HCT116 (cell line): ENCODE results near the gene CHST4. TPM values are rescaled to one million over a fixed set of nuclear protein-coding genes. Genes with fewer than 3 reads are reported as not detected.

Source experiments
- ATAC-seq: fragments of 200-7000 bp; cut with Tn5 transposase; 2 replicates; pipeline ENCODE4 v1.9.1; 2020; ENCODE audit warnings: mild to moderate bottlenecking, moderate library complexity
- BruUV-seq: library from RNA; stranded (reverse); fragments of 400-500 nt; replicated peaks from 2 replicates; lab custom pipeline; 2021; lab: Mats Ljungman, UMichigan
- CTCF ChIA-PET: fragments of 300-600 bp; sonication (Branson Sonifier 250); formaldehyde crosslinking; loops from one replicate; lab custom pipeline; 2021; ENCODE audit warnings: antibody characterized with exemption; lab: Charles Lee
- POLR2A ChIA-PET: fragments of 300-600, 350-600 bp; sonication (Branson Sonifier 250); formaldehyde crosslinking; loops from one replicate; lab custom pipeline; 2021; ENCODE audit warnings: antibody characterized with exemption; lab: Charles Lee
- RAD21 ChIA-PET, 2 experiments: fragments of 300-600 bp; sonication (Branson Sonifier 250); formaldehyde crosslinking; loops; one replicate each; lab custom pipeline; 2023; ENCODE audit warnings: low total read pairs in 2 of 2; ENCODE audit not compliant: uncharacterized antibody in 2 of 2, unreplicated experiment in 2 of 2, low non-redundant PET in 1 of 2; lab: Charles Lee
- DNase-seq: peaks from one replicate; pipeline ENCODE4 v3.0.0-alpha.2; 2010; ENCODE audit warnings: low read depth, low spot score
- H2AFZ ChIP-seq: fragments of 200-600 bp; shearing (Covaris generic), sonication (generic); 2 replicates; pipeline ENCODE4 v1.6.1; 2017; ENCODE audit warnings: low read depth, mixed run types, mixed read lengths, antibody characterized with exemption, low read length; ENCODE audit not compliant: poor library complexity, severe bottlenecking
- H3K27ac ChIP-seq: 2 replicates; pipeline ENCODE4 v1.5.1; 2012; ENCODE audit warnings: low read depth, low read length
- H3K27me3 ChIP-seq: fragments of 200-600 bp; sonication (generic); 2 replicates; pipeline ENCODE4 v1.6.1; 2016; ENCODE audit warnings: mixed run types, low read length, mixed read lengths; ENCODE audit not compliant: insufficient read depth
- H3K36me3 ChIP-seq, 2 experiments: fragments of 200-500 bp in 1 of 2; fragments of 200-600 bp in 1 of 2; sonication (Bioruptor generic) in 1 of 2; sonication (generic) in 1 of 2; 2 replicates each; pipeline versions ENCODE4 v1.5.1 to v1.6.1; 2014 to 2016; ENCODE audit warnings: low read length in 2 of 2, inconsistent platforms in 1 of 2, mixed read lengths in 1 of 2, mixed run types in 1 of 2; ENCODE audit not compliant: insufficient read depth in 2 of 2, control insufficient read depth in 1 of 2
- H3K4me1 ChIP-seq, 2 experiments: fragments of 200-600 bp in 1 of 2; sonication (generic) in 1 of 2; 2 replicates each; pipeline versions ENCODE4 v1.5.1 to v1.6.1; 2012 to 2017; ENCODE audit warnings: low read length in 2 of 2, inconsistent platforms in 1 of 2, mild to moderate bottlenecking in 1 of 2, mixed read lengths in 1 of 2, mixed run types in 1 of 2, moderate library complexity in 1 of 2; ENCODE audit not compliant: insufficient read depth in 2 of 2, control insufficient read depth in 1 of 2
- H3K4me2 ChIP-seq: fragments of 200-600 bp; sonication (generic); 2 replicates; pipeline ENCODE4 v1.6.1; 2017; ENCODE audit warnings: mixed run types, low read length, mixed read lengths
- H3K4me3 ChIP-seq, 2 experiments: fragments of 200-600 bp in 1 of 2; sonication (generic) in 1 of 2; replicated peaks in 1 of 2; 2 replicates each; pipeline ENCODE4 v1.5.1; 2011 to 2016; ENCODE audit warnings: low read length in 2 of 2, control low read depth in 1 of 2, low read depth in 1 of 2, mild to moderate bottlenecking in 1 of 2, mixed read lengths in 1 of 2, mixed run types in 1 of 2
- H3K79me2 ChIP-seq: fragments of 200-600 bp; sonication (generic); 2 replicates; pipeline ENCODE4 v1.6.1; 2017; ENCODE audit warnings: mild to moderate bottlenecking, mixed run types, low read length, moderate library complexity, mixed read lengths; ENCODE audit not compliant: insufficient read depth
- H3K9ac ChIP-seq: fragments of 200-600 bp; sonication (generic); 2 replicates; pipeline ENCODE4 v1.6.1; 2016; ENCODE audit warnings: low read length, mixed read lengths
- H3K9me2 ChIP-seq: fragments of 200-600 bp; sonication (generic), shearing (Covaris generic); 2 replicates; pipeline ENCODE4 v1.6.1; 2017; ENCODE audit warnings: mixed run types, mild to moderate bottlenecking, moderate library complexity; ENCODE audit not compliant: insufficient read depth
- H3K9me3 ChIP-seq, 2 experiments: fragments of 200-500 bp in 1 of 2; fragments of 200-600 bp in 1 of 2; sonication (Bioruptor generic) in 1 of 2; sonication (generic) in 1 of 2; 2 replicates each; pipeline ENCODE4 v1.6.1; 2014 to 2017; ENCODE audit warnings: low read length in 2 of 2, mixed read lengths in 2 of 2, inconsistent platforms in 1 of 2, low read depth in 1 of 2, mild to moderate bottlenecking in 1 of 2, mixed run types in 1 of 2, moderate library complexity in 1 of 2; ENCODE audit not compliant: control insufficient read depth in 1 of 2, insufficient read depth in 1 of 2
- H4K20me1 ChIP-seq: fragments of 200-600 bp; sonication (generic), shearing (Covaris generic); 2 replicates; pipeline ENCODE4 v1.6.1; 2017; ENCODE audit warnings: mixed run types, mild to moderate bottlenecking, moderate library complexity; ENCODE audit not compliant: insufficient read depth
- EGR1 ChIP-seq: IDR thresholded peaks from 2 replicates; pipeline ENCODE4 v1.6.1; 2012; ENCODE audit warnings: low read depth
- ELF1 ChIP-seq: IDR thresholded peaks from 2 replicates; pipeline ENCODE4 v1.6.1; 2012; ENCODE audit warnings: low read depth, borderline replicate concordance
- EZH2phosphoT487 ChIP-seq: fragments of 200-600 bp; IDR thresholded peaks from 2 replicates; pipeline ENCODE4 v1.6.1; 2018; ENCODE audit warnings: antibody characterized with exemption, borderline replicate concordance
- FOSL1 ChIP-seq: IDR thresholded peaks from 2 replicates; pipeline ENCODE4 v1.6.1; 2012; ENCODE audit warnings: low read depth
- JUND ChIP-seq: IDR thresholded peaks from 2 replicates; pipeline ENCODE4 v1.6.1; 2012
- MAX ChIP-seq: IDR thresholded peaks from 2 replicates; pipeline ENCODE4 v1.6.1; 2012
- POLR2A ChIP-seq: IDR thresholded peaks from 2 replicates; pipeline ENCODE4 v1.7.0; 2011; ENCODE audit warnings: borderline replicate concordance; ENCODE audit not compliant: insufficient read depth, insufficient read length; ENCODE audit errors: extremely low read depth
- POLR2AphosphoS5 ChIP-seq: IDR thresholded peaks from 2 replicates; pipeline ENCODE4 v1.6.1; 2011; ENCODE audit warnings: mild to moderate bottlenecking, low read depth, low read length, moderate library complexity
- RAD21 ChIP-seq: IDR thresholded peaks from 2 replicates; pipeline ENCODE4 v1.6.1; 2012; ENCODE audit warnings: low read depth, mild to moderate bottlenecking
- REST ChIP-seq: IDR thresholded peaks from 2 replicates; pipeline ENCODE4 v1.6.1; 2012; ENCODE audit warnings: low read depth
- SIN3A ChIP-seq: IDR thresholded peaks from 2 replicates; pipeline ENCODE4 v1.6.1; 2012; ENCODE audit warnings: low read depth
- SP1 ChIP-seq: IDR thresholded peaks from 2 replicates; pipeline ENCODE4 v1.6.1; 2012; ENCODE audit warnings: low read depth
- SRF ChIP-seq: IDR thresholded peaks from 2 replicates; pipeline ENCODE4 v1.6.1; 2012; ENCODE audit warnings: low read depth
- ZBTB33 ChIP-seq: IDR thresholded peaks from 2 replicates; pipeline ENCODE4 v1.6.1; 2011; ENCODE audit warnings: mild to moderate bottlenecking, low read length, moderate library complexity; ENCODE audit not compliant: insufficient replicate concordance; ENCODE audit errors: extremely low read depth
- ZFX ChIP-seq: fragments of 450-650 bp; IDR thresholded peaks from 2 replicates; pipeline ENCODE4 v1.6.1; 2017
- intact Hi-C: fragments of 100-400 bp; cut with micrococcal nuclease; formaldehyde crosslinking; loops from 2 replicates; pipeline ENCODE4 v1.10.0; 2022
- total RNA-seq: library from RNA; stranded (reverse); gene quantifications from one replicate; pipeline ENCODE4 v1.2.1, GENCODE V29; 2021; ENCODE audit not compliant: unreplicated experiment

Gene CHST4
- total RNA-seq, 1 experiment from 2014 or later: 0.59 TPM

GRCh38 chr16:71513302-71513701 is 12.9 kb upstream of the CHST4 start:
- Histone ChIP-seq H3K27me3 (no peaks in the 10 kb centered on the region), H3K27ac (no peak overlapping the region), H3K9ac (0 out of 2 replicates have a peak overlapping the region, but pooled peaks have one; percentile 20), H3K4me1 (peaks cover 0 to 27% of the 10 kb centered on the region in 2 experiments; a peak in 1 of 4 replicates), H4K20me1 (no peaks in the 10 kb centered on the region), H3K9me3 (no peaks in the 10 kb centered on the region), H3K4me3 (no peak overlapping the region), H2AFZ (no peak overlapping the region), H3K79me2 (no peaks in the 10 kb centered on the region), H3K36me3 (no peaks in the 10 kb centered on the region), H3K4me2 (peak overlapping the region; percentile 13; the same call in 1 of the 2 replicates), H3K9me2 (no peaks in the 10 kb centered on the region)
- ChIA-PET CTCF (interaction anchor here (0.6 to 1.5 kb wide), 3 partner anchors 13 to 98 kb away, joined by 3 to 4 read pairs (median 3); partner anchors contain the start of gene CHST4), POLR2A (no interaction called here), RAD21 (no interaction called here)
- TF ChIP-seq SIN3A: no peak
- TF ChIP-seq SP1: peak; percentile 37; the same call in 1 of the 2 replicates
- no peak for ATAC-seq
- no peak for DNase-seq
- intact Hi-C loops: no loop called here
- no TSS peak for BruUV-seq

GRCh38 chr16:71514476-71514875 is 11.8 kb upstream of the CHST4 start:
- Histone ChIP-seq H3K9ac (no peak overlapping the region), H2AFZ (no peak overlapping the region), H3K27ac (no peak overlapping the region), H3K27me3 (no peaks in the 10 kb centered on the region), H3K4me1 (peaks cover 0 to 27% of the 10 kb centered on the region in 2 experiments; a peak in 1 of 4 replicates), H3K4me3 (no peak overlapping the region), H3K4me2 (no peak overlapping the region; the same call in 1 of the 2 replicates), H3K9me3 (no peaks in the 10 kb centered on the region), H3K79me2 (no peaks in the 10 kb centered on the region), H3K9me2 (no peaks in the 10 kb centered on the region), H3K36me3 (no peaks in the 10 kb centered on the region), H4K20me1 (no peaks in the 10 kb centered on the region)
- ChIA-PET RAD21 (no interaction called here), CTCF (interaction anchor here (1.5 kb wide), 1 partner anchor 12 kb away, joined by 4 read pairs; the partner anchor contains the start of gene CHST4), POLR2A (no interaction called here)
- intact Hi-C loops: no loop called here
- no peak for DNase-seq
- BruUV-seq: no TSS peak
- no peak for ATAC-seq
- no peak for TF ChIP-seq EGR1
- no peak for TF ChIP-seq REST
- TF ChIP-seq POLR2A: no peak
- no peak for TF ChIP-seq MAX
- TF ChIP-seq SIN3A: no peak
- TF ChIP-seq ELF1: no peak
- TF ChIP-seq JUND: no peak
- TF ChIP-seq SRF: no peak
- TF ChIP-seq POLR2AphosphoS5: no peak
- no peak for TF ChIP-seq RAD21
- no peak for TF ChIP-seq ZBTB33
- TF ChIP-seq SP1: no peak
- TF ChIP-seq EZH2phosphoT487: no peak
- no peak for TF ChIP-seq ZFX
- no peak for TF ChIP-seq FOSL1
